ENCODE results near the gene ENTPD7. TPM values are rescaled to one million over a fixed set of nuclear protein-coding genes. Genes with fewer than 3 reads are reported as not detected.

The ENTPD7 gene
- total RNA-seq, 4 donors from 2014 or later = 9.0 to 31.7 (median 16.5) TPM

- intact Hi-C loops (cut with DNase I) = no loop called here
- peak overlapping the region in 3 of 4 donors; percentile 72 to 86 (median 80) for H3K27ac ChIP-seq
- TF ChIP-seq POLR2A (IDR thresholded peaks at IDR 0.05) (no peak), CTCF (IDR thresholded peaks at IDR 0.05) (peak in 4 of 6 experiments; percentile 14 to 66 (median 41))
- H3K27me3 ChIP-seq = no peaks in the 10 kb centered on the region
- 25 to 44% methylated on average over 1 of the region's 1 CpG for WGBS, 2 donors
- no peaks in the 10 kb centered on the region for H3K9me3 ChIP-seq
- peaks cover 11 to 64% (median 37%) of the 10 kb centered on the region in 3 donors for H3K4me1 ChIP-seq
- H3K36me3 ChIP-seq = peaks cover 0 to 27% (median 6%) of the 10 kb centered on the region in 3 donors
- DNase-seq = no peak
- no peak overlapping the region for H3K4me3 ChIP-seq
These were observed 23.4 kb downstream of the ENTPD7 start for GRCh38 chr10:99682752-99683151.

- no peaks in the 10 kb centered on the region for H3K9me3 ChIP-seq
- 24 to 32% methylated on average over 2 of the region's 2 CpGs for WGBS, 2 donors
These were observed 26.3 kb downstream of the ENTPD7 start for GRCh38 chr10:99685597-99685967.

GRCh38 chr10:99689461-99689860 lies 30.2 kb downstream of the ENTPD7 start:
- Histone ChIP-seq H3K27ac (no peak overlapping the region), H3K4me3 (no peak overlapping the region), H3K36me3 (peaks cover 0 to 41% (median 16%) of the 10 kb centered on the region in 3 donors), H3K9me3 (no peaks in the 10 kb centered on the region), H3K27me3 (no peaks in the 10 kb centered on the region), H3K4me1 (peaks cover 4 to 43% (median 19%) of the 10 kb centered on the region in 3 donors)
- intact Hi-C loops (cut with DNase I) = no loop called here
- WGBS, 2 donors = 43 to 60% methylated on average over 1 of the region's 1 CpG
- TF ChIP-seq CTCF (IDR thresholded peaks at IDR 0.05) (no peak), POLR2A (IDR thresholded peaks at IDR 0.05) (no peak)
- DNase-seq = no peak

More at GRCh38 chr10:99685597-99685967, 26.3 kb downstream of the ENTPD7 start:
- Histone ChIP-seq H3K4me1 (peaks cover 12 to 78% (median 43%) of the 10 kb centered on the region in 3 donors), H3K4me3 (no peak overlapping the region), H3K27ac (peak overlapping the region; percentile 66 to 86 (median 80)), H3K36me3 (peaks cover 0 to 14% (median 3%) of the 10 kb centered on the region in 3 donors), H3K27me3 (no peaks in the 10 kb centered on the region)
- intact Hi-C loops (cut with DNase I) = no loop called here
- DNase-seq = no peak
- TF ChIP-seq POLR2A (IDR thresholded peaks at IDR 0.05) (no peak), CTCF (IDR thresholded peaks at IDR 0.05) (no peak)

GRCh38 chr10:99693933-99694583 lies 34.7 kb downstream of the ENTPD7 start:
- peaks cover 0 to 87% (median 32%) of the 10 kb centered on the region in 3 donors for H3K36me3 ChIP-seq
- 83 to 93% methylated on average over 3 of the region's 3 CpGs for WGBS, 2 donors
- no peak overlapping the region for H3K4me3 ChIP-seq
- H3K4me1 ChIP-seq = peaks cover 0 to 6% (median 3%) of the 10 kb centered on the region in 3 donors
- intact Hi-C loops (cut with DNase I) = no loop called here
- TF ChIP-seq CTCF (IDR thresholded peaks at IDR 0.05) (no peak), POLR2A (IDR thresholded peaks at IDR 0.05) (no peak)
- H3K27ac ChIP-seq = no peak overlapping the region
- no peaks in the 10 kb centered on the region for H3K27me3 ChIP-seq
- no peak for DNase-seq
- H3K9me3 ChIP-seq = no peaks in the 10 kb centered on the region

GRCh38 chr10:99695761-99696160 lies 36.5 kb downstream of the ENTPD7 start:
- DNase-seq = no peak
- Histone ChIP-seq H3K27me3 (no peaks in the 10 kb centered on the region), H3K4me3 (no peak overlapping the region), H3K9me3 (no peaks in the 10 kb centered on the region), H3K36me3 (peaks cover 0 to 99% (median 33%) of the 10 kb centered on the region in 3 donors), H3K27ac (no peak overlapping the region), H3K4me1 (no peaks in the 10 kb centered on the region)
- TF ChIP-seq POLR2A (IDR thresholded peaks at IDR 0.05) (no peak), CTCF (IDR thresholded peaks at IDR 0.05) (no peak)
- 85 to 88% methylated on average over 6 of the region's 6 CpGs for WGBS, 2 donors
- intact Hi-C loops (cut with DNase I) = no loop called here
